Activated naive CD8-positive, alpha-beta T cell treated with anti-CD3 and anti-CD28 coated beads for 36 hours (primary cell): ENCODE results near the gene INPP5A. TPM values are rescaled to one million over a fixed set of nuclear protein-coding genes. Genes with fewer than 3 reads are reported as not detected.

ENCODE experiments used
- DNase-seq: peaks from one replicate; pipeline ENCODE4 v3.0.0; 2021
- H3K27ac Mint-ChIP-seq: one replicate; pipeline ENCODE4 v1.8.0; 2022; ENCODE audit warnings: mild to moderate bottlenecking, moderate library complexity, mixed read lengths
- H3K27me3 Mint-ChIP-seq: one replicate; pipeline ENCODE4 v1.8.0; 2022; ENCODE audit warnings: mild to moderate bottlenecking, mixed read lengths
- H3K36me3 Mint-ChIP-seq: one replicate; pipeline ENCODE4 v1.8.0; 2021; ENCODE audit warnings: mild to moderate bottlenecking, mixed read lengths
- H3K4me1 Mint-ChIP-seq: one replicate; pipeline ENCODE4 v1.8.0; 2021; ENCODE audit warnings: mixed read lengths
- H3K4me3 Mint-ChIP-seq: one replicate; pipeline ENCODE4 v1.8.0; 2022; ENCODE audit warnings: mild to moderate bottlenecking, moderate library complexity, mixed read lengths
- H3K9me3 Mint-ChIP-seq: one replicate; pipeline ENCODE4 v1.8.0; 2022; ENCODE audit warnings: mixed read lengths
- total RNA-seq, 2 experiments: library from RNA; stranded (reverse); gene quantifications; one replicate each; pipeline ENCODE4 v1.2.3, GENCODE V29; 2021

INPP5A gene
- total RNA-seq, 2 experiments from 2014 or later: 6.1 to 7.4 TPM

DNA sequence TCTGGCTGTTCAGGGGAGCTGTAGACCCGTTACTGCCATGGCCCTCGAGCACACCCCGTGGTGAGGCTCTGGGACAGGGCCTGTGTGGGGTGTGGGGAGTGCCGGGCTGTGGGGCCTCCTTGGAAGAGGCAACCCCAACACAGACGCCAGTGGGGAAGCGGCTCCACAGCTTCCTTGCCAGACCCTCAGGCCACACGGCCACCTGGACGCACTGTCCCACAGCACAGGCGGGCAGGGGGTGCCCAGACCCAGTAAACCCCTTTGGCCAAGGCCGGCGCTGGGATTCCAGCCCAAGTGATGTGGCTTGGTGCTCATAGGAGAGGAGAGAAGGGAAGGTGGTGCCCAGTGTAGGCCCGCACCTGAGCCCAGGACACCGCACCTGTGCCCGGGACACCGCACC, 261.3 kb downstream of the INPP5A start:
- no peaks in the 10 kb centered on the region for H3K4me1 Mint-ChIP-seq
- H3K27me3 Mint-ChIP-seq: no peaks in the 10 kb centered on the region
- no peak for DNase-seq
- H3K9me3 Mint-ChIP-seq: no peaks in the 10 kb centered on the region
- H3K4me3 Mint-ChIP-seq: no peak overlapping the region
- no peaks in the 10 kb centered on the region for H3K36me3 Mint-ChIP-seq
- no peak overlapping the region for H3K27ac Mint-ChIP-seq

DNA sequence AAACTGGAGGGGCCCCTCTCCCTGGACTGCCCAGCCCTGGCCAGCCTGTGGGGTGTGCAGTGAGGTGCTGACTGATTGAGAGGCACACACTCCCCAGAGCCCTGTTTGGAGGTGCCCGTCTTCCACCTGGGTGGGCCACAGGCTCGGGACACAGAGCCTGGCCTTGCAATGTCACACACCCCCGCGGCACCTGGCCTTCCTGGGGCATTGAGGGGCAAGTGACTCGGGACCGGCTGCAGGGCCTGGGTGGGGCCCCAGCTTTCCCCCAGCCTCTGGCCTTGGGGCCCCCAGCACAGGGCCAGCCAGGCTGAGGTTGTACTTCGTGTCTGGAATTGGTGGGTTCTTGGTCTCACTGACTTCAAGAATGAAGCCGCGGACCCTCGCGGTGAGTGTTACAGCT, 262.3 kb downstream of the INPP5A start:
- no peak for DNase-seq
- Mint-ChIP-seq H3K4me1 (no peaks in the 10 kb centered on the region), H3K9me3 (no peaks in the 10 kb centered on the region), H3K4me3 (no peak overlapping the region), H3K36me3 (no peaks in the 10 kb centered on the region), H3K27me3 (no peaks in the 10 kb centered on the region), H3K27ac (no peak overlapping the region)

DNA sequence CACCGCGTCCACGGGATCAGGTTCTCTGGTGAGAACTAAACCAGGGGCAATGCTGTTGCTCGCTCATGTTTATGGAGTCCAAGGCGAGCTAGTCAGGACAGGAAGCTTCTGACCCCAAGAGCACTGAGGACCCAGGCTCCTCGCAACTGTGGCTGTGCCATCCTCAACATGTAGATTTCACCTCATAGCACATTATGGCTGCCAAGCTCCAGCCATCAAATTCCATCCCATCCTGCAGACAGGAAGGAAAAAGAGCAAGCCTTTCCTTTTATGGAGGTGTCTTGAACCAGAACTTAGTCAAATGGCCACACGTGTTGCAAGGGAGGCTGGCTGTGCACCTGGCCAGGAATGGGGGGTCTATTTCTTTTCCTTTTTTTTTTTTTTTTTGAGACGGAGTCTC, 264.5 kb downstream of the INPP5A start:
- Mint-ChIP-seq H3K27me3 (no peaks in the 10 kb centered on the region), H3K4me3 (no peak overlapping the region)

DNA sequence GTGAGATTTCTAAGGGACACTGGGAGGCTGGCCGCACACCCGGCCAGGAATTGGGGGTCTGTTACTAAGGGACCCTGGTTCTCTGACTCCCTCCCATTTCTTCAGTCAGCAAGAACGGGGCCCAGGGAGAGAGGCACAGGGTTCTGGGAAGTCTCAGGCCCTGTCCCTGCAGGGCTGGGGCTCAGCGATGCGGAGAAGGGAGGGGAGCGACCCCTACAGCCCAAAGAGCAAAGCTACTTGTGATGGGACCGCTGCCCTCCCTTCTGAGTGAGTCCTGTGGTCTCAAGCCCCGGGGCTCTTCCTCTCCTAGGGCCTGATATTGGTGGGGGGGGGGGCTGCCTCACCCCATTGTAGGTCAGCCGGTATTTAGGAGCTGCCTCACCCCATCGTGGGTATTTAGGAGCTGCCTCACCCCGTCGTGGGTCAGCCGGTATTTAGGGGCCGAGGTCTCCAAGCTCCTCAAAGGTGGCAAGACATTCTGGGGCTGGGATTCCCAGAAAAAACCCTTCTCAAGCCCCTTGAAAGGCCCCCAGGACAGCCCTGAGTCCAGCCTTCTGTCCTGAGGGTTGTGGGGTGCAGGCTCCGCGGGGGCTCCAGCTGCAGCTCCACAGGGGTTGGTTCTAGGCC, 265.2 kb downstream of the INPP5A start:
- H3K27me3 Mint-ChIP-seq: no peaks in the 10 kb centered on the region
- H3K27ac Mint-ChIP-seq: no peak overlapping the region
- no peaks in the 10 kb centered on the region for H3K9me3 Mint-ChIP-seq
- no peak for DNase-seq
- no peaks in the 10 kb centered on the region for H3K4me1 Mint-ChIP-seq
- H3K4me3 Mint-ChIP-seq: no peak overlapping the region
- H3K36me3 Mint-ChIP-seq: no peaks in the 10 kb centered on the region

More for the DNA sequence above, 264.5 kb downstream of the INPP5A start:
- Mint-ChIP-seq H3K27ac (no peak overlapping the region), H3K4me1 (no peaks in the 10 kb centered on the region), H3K9me3 (no peaks in the 10 kb centered on the region), H3K36me3 (no peaks in the 10 kb centered on the region)
- DNase-seq: no peak

GRCh38 chr10:132803416-132804210, 266.0 kb downstream of the INPP5A start:
- Mint-ChIP-seq H3K9me3 (no peaks in the 10 kb centered on the region), H3K27me3 (no peaks in the 10 kb centered on the region)

DNA sequence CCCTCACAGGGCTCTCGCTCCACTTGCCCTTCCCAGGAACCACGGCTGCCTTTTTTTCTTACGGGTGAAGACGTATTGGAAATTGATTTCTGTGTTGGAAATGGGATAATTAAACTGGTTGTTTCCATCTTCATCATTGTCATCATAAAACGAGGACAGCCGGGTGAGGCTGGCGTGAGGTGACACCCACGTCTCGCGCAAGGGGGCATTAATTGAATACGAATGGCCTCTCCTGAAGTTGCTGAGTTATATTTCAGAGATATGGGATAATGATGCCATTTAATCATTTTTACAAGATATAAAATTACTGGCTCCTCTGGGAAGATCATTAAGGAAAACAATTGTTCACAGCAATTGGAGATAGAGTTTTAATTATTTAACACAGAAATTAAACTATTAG, 266.7 kb downstream of the INPP5A start:
- Mint-ChIP-seq H3K27ac (no peak overlapping the region), H3K36me3 (no peaks in the 10 kb centered on the region), H3K4me1 (no peaks in the 10 kb centered on the region), H3K27me3 (no peaks in the 10 kb centered on the region), H3K9me3 (no peaks in the 10 kb centered on the region), H3K4me3 (no peak overlapping the region)
- DNase-seq: no peak

More at GRCh38 chr10:132803416-132804210, 266.0 kb downstream of the INPP5A start:
- Mint-ChIP-seq H3K4me1 (no peaks in the 10 kb centered on the region), H3K36me3 (no peaks in the 10 kb centered on the region), H3K4me3 (no peak overlapping the region), H3K27ac (no peak overlapping the region)
- no peak for DNase-seq

- Mint-ChIP-seq H3K4me1 (no peaks in the 10 kb centered on the region), H3K27ac (no peak overlapping the region), H3K9me3 (no peaks in the 10 kb centered on the region), H3K36me3 (no peaks in the 10 kb centered on the region), H3K4me3 (no peak overlapping the region), H3K27me3 (no peaks in the 10 kb centered on the region)
- DNase-seq: no peak
These were observed 267.3 kb downstream of the INPP5A start for GRCh38 chr10:132804785-132805426.

DNA sequence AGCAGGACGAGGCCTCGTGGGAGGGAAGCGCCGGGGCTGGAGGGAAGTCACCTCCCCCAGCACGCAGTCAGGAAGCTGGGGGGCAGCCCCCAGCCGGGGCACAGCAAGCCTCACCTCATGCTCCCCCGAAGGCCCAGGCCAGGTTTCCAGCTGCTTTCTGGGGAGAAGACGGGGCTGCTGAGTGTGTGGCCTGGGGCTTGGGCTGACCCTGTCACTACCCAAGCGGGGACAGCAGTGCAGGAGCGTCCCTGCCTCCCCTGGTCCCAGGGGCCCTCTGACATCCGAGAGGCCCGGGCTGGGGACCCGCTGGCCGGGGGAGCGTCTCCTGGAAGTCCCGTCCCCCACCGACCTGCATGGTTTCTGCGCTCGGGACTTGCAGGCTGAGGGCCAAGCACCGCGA, 268.0 kb downstream of the INPP5A start:
- Mint-ChIP-seq H3K36me3 (no peaks in the 10 kb centered on the region), H3K4me3 (no peak overlapping the region), H3K4me1 (no peaks in the 10 kb centered on the region), H3K9me3 (no peaks in the 10 kb centered on the region), H3K27me3 (no peaks in the 10 kb centered on the region), H3K27ac (no peak overlapping the region)
- DNase-seq: no peak

- Mint-ChIP-seq H3K4me1 (no peaks in the 10 kb centered on the region), H3K27me3 (no peaks in the 10 kb centered on the region), H3K36me3 (no peaks in the 10 kb centered on the region), H3K9me3 (no peaks in the 10 kb centered on the region), H3K4me3 (no peak overlapping the region), H3K27ac (no peak overlapping the region)
- no peak for DNase-seq
These were observed 268.5 kb downstream of the INPP5A start for GRCh38 chr10:132806110-132806509.

- no peaks in the 10 kb centered on the region for H3K9me3 Mint-ChIP-seq
- no peaks in the 10 kb centered on the region for H3K36me3 Mint-ChIP-seq
- DNase-seq: no peak
- no peaks in the 10 kb centered on the region for H3K4me1 Mint-ChIP-seq
- H3K27me3 Mint-ChIP-seq: no peaks in the 10 kb centered on the region
- no peak overlapping the region for H3K27ac Mint-ChIP-seq
- H3K4me3 Mint-ChIP-seq: no peak overlapping the region
These were observed 269.0 kb downstream of the INPP5A start for GRCh38 chr10:132806561-132807003.

DNA sequence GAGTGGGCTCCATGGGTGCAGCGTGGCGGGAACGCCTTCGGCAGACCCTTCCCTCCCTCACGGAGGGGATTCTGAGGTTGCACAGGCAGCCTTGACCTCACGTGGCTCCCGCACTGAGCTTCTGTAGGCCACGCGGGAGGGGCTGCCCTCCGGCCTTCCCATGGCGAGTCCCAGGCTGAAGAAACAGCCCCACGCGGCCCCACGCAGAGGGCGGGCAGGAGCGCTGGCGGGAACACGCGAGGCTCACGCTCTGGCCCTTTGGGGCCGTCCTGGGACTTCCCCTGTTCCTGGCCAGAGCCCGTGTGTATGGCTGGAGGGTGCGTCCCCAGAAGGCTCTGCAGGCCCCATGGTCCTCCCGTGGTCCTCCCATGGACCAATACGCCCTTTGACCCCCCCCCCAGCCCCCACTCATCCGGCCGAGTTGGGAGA, 270.0 kb downstream of the INPP5A start:
- Mint-ChIP-seq H3K36me3 (no peaks in the 10 kb centered on the region), H3K27me3 (no peaks in the 10 kb centered on the region), H3K27ac (no peak overlapping the region), H3K9me3 (no peaks in the 10 kb centered on the region), H3K4me1 (no peaks in the 10 kb centered on the region), H3K4me3 (no peak overlapping the region)
- DNase-seq: no peak

GRCh38 chr10:132808383-132809231, 271.0 kb downstream of the INPP5A start:
- Mint-ChIP-seq H3K9me3 (no peaks in the 10 kb centered on the region), H3K36me3 (no peaks in the 10 kb centered on the region), H3K27ac (no peak overlapping the region), H3K27me3 (no peaks in the 10 kb centered on the region), H3K4me3 (no peak overlapping the region), H3K4me1 (no peaks in the 10 kb centered on the region)
- DNase-seq: no peak

DNA sequence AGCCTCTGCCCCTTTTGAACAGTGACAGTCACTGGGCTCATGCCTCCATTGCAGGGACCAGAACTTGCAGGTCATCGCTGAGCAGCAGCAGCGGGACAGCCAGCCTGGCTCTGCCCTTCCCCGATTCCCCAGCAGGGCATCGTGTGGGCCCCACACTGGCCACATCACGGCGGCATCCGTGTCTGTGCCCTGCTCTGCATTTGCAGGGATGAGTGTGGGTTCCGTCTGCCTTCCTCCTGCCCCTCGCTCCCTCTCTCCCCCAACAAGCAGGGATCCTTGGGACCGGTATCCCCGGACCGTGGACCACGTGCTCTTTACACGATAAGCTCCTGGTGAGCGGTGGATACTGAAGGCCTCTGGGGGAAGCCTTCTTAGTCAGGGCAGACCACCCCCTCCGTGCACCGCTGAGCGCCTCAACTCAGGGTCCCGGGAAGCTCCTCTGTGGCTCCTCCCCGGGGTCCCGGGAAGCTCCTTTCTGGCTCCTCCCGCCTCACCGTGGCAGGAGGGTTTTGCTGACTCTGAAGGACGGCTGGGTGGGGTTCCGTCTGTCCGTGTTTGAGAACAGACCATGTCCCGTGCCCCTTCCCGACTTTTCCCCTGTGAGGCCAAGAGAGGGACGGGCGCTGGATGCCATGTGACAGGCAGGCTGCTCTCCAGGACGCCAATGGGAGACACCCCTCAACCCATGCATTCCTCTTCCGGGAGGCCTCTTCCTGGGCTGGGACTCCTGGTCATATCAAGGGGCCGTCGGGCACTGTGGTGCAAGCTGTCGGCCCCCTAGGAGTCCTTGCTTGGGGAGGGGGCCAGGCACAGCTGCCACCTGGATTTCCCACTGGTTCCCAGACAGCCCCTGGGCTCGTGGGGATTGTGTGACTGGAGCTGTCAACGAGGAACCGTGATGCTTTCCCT, 271.9 kb downstream of the INPP5A start:
- no peak overlapping the region for H3K27ac Mint-ChIP-seq
- H3K27me3 Mint-ChIP-seq: no peaks in the 10 kb centered on the region
- H3K36me3 Mint-ChIP-seq: no peaks in the 10 kb centered on the region
- H3K9me3 Mint-ChIP-seq: no peaks in the 10 kb centered on the region
- H3K4me3 Mint-ChIP-seq: no peak overlapping the region
- no peaks in the 10 kb centered on the region for H3K4me1 Mint-ChIP-seq
- DNase-seq: no peak

DNA sequence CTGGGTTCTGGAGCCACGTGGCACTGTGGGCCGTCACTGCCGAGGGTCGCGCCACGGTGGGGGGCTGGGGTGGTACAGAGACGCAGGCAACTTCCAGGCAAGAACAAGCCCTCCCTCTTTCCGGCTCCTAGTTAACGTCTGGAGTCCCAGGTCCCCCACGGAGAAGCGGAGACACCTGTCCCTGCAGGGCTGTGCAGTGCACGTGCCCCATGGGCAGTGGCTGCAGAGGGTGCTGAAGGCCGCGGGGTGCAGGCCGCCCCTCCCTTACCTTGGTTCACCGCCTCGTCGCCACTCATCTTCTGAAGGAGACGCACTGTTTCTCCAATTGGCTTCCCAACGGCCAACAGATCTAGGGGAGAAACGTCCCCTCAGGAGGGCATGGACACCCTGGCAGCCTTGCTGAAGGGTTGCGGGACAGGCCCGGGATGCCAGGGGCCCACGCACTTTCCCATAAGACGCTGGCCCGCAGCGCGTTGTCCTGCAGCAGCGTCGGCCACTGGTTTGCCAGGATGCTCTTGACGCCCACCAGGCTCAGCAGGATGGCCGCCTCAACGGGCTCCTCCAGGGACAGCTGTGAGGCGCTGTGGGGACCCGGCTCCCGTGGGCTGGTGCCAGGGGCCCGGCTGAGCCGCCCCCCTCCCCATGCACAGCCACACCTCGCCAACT, 272.7 kb downstream of the INPP5A start:
- no peak overlapping the region for H3K27ac Mint-ChIP-seq
- no peak overlapping the region for H3K4me3 Mint-ChIP-seq
- no peaks in the 10 kb centered on the region for H3K4me1 Mint-ChIP-seq
- no peaks in the 10 kb centered on the region for H3K9me3 Mint-ChIP-seq
- no peaks in the 10 kb centered on the region for H3K36me3 Mint-ChIP-seq
- no peak for DNase-seq
- no peaks in the 10 kb centered on the region for H3K27me3 Mint-ChIP-seq
